Measurements from ENCODE around the gene XPO6.

- TF ChIP-seq CTCF (IDR thresholded peaks at IDR 0.05; ENCODE audit: low read depth, low read length) (no peak), MYC (IDR thresholded peaks at IDR 0.05; ENCODE audit: low read depth, low read length) (no peak)
These were observed 150.2 kb downstream of the XPO6 start for GRCh38 chr16:28061352-28062101.
